Activated CD4-positive, alpha-beta T cell treated with anti-CD3 and anti-CD28 coated beads for 4 hours (primary cell): Measurements from ENCODE around the gene PIEZO1.

Source experiments
- DNase-seq, 2 donors: peaks; one replicate each; pipeline ENCODE4 v3.0.0-alpha.2; 2020

The PIEZO1 gene

GRCh38 chr16:88764913-88765349 lies 20.1 kb downstream of the PIEZO1 start:
- no peak for DNase-seq

- no peak for DNase-seq
Observed at GRCh38 chr16:88764080-88764479, 20.9 kb downstream of the PIEZO1 start.

GRCh38 chr16:88763502-88764053 lies 21.4 kb downstream of the PIEZO1 start:
- DNase-seq = no peak

GRCh38 chr16:88762941-88763340 lies 22.1 kb downstream of the PIEZO1 start:
- no peak for DNase-seq

- no peak for DNase-seq
Observed at GRCh38 chr16:88762258-88762870, 22.7 kb downstream of the PIEZO1 start.

GRCh38 chr16:88761830-88762229 lies 23.2 kb downstream of the PIEZO1 start:
- no peak for DNase-seq

GRCh38 chr16:88761143-88761534 lies 23.9 kb downstream of the PIEZO1 start:
- DNase-seq = no peak

GRCh38 chr16:88760424-88761142 lies 24.4 kb downstream of the PIEZO1 start:
- no peak for DNase-seq

- no peak for DNase-seq
Observed at GRCh38 chr16:88759976-88760350, 25.1 kb downstream of the PIEZO1 start.

- peak; percentile 48 to 54 for DNase-seq
Observed at GRCh38 chr16:88759245-88759975, 25.6 kb downstream of the PIEZO1 start.

- no peak for DNase-seq
Observed at GRCh38 chr16:88758944-88759244, 26.1 kb downstream of the PIEZO1 start.

- DNase-seq = no peak
Observed at GRCh38 chr16:88758227-88758943, 26.6 kb downstream of the PIEZO1 start.

GRCh38 chr16:88755745-88756443 lies 29.1 kb downstream of the PIEZO1 start:
- no peak for DNase-seq

- DNase-seq = no peak
Observed at GRCh38 chr16:88754912-88755744, 29.9 kb downstream of the PIEZO1 start.

GRCh38 chr16:88754109-88754911 lies 30.7 kb downstream of the PIEZO1 start:
- no peak for DNase-seq

- DNase-seq = no peak
Observed at GRCh38 chr16:88753602-88754001, 31.4 kb downstream of the PIEZO1 start.

- no peak for DNase-seq
Observed at GRCh38 chr16:88753191-88753590, 31.8 kb downstream of the PIEZO1 start.

GRCh38 chr16:88752386-88753002 lies 32.5 kb downstream of the PIEZO1 start:
- no peak for DNase-seq

- no peak for DNase-seq
Observed at GRCh38 chr16:88750854-88751253, 34.2 kb downstream of the PIEZO1 start.

GRCh38 chr16:88749358-88749757 lies 35.7 kb downstream of the PIEZO1 start:
- DNase-seq = no peak
